Liver (tissue), 9 donors: ENCODE results near the gene AGA. TPM values are rescaled to one million over a fixed set of nuclear protein-coding genes. Genes with fewer than 3 reads are reported as not detected.

Experiments
- DNase-seq: peaks from one replicate; pipeline ENCODE4 v3.0.0-alpha.2; 2017; ENCODE audit warnings: low spot score
- H3K27ac ChIP-seq, 2 donors: one replicate each; pipeline ENCODE4 v1.7.0; 2013; ENCODE audit warnings: inconsistent platforms in 2 of 2, low read length in 2 of 2, control low read depth in 1 of 2, low read depth in 1 of 2, mild to moderate bottlenecking in 1 of 2
- H3K27me3 ChIP-seq, 4 donors: one replicate each; pipeline versions ENCODE4 v1.6.1 to v1.7.0; 2013; ENCODE audit warnings: low read length in 3 of 4, inconsistent platforms in 1 of 4, mild to moderate bottlenecking in 1 of 4, moderate library complexity in 1 of 4; ENCODE audit not compliant: control insufficient read depth in 4 of 4, insufficient read depth in 4 of 4
- H3K36me3 ChIP-seq, 4 donors: one replicate each; pipeline versions ENCODE4 v1.6.1 to v1.7.0; 2013; ENCODE audit warnings: low read length in 3 of 4, mild to moderate bottlenecking in 3 of 4, low read depth in 1 of 4, moderate library complexity in 1 of 4; ENCODE audit not compliant: control insufficient read depth in 4 of 4, insufficient read depth in 3 of 4
- H3K4me1 ChIP-seq, 4 donors: one replicate each; pipeline versions ENCODE4 v1.6.1 to v1.7.0; 2013; ENCODE audit warnings: low read length in 3 of 4, mild to moderate bottlenecking in 3 of 4, moderate library complexity in 1 of 4; ENCODE audit not compliant: control insufficient read depth in 4 of 4, insufficient read depth in 4 of 4
- H3K4me3 ChIP-seq, 3 donors: one replicate each; pipeline versions ENCODE4 v1.6.1 to v1.7.0; 2013; ENCODE audit warnings: low read length in 3 of 3, control low read depth in 1 of 3, low read depth in 1 of 3, mild to moderate bottlenecking in 1 of 3
- H3K9ac ChIP-seq, 2 donors: one replicate each; pipeline ENCODE4 v1.7.0; 2013; ENCODE audit warnings: low read length in 2 of 2, mild to moderate bottlenecking in 2 of 2, moderate library complexity in 2 of 2, control low read depth in 1 of 2, low read depth in 1 of 2
- H3K9me3 ChIP-seq, 4 donors: one replicate each; pipeline versions ENCODE4 v1.6.1 to v1.7.0; 2013; ENCODE audit warnings: low read length in 3 of 4; ENCODE audit not compliant: control insufficient read depth in 4 of 4
- EGR1 ChIP-seq, 2 donors: IDR thresholded peaks; 2 replicates each; pipeline ENCODE4 v1.6.1; 2016 to 2018; ENCODE audit warnings: antibody characterized with exemption in 2 of 2, low read depth in 2 of 2
- FOXA1 ChIP-seq: IDR thresholded peaks from 2 replicates; pipeline ENCODE4 v1.6.1; 2016; ENCODE audit warnings: antibody characterized with exemption
- FOXA2 ChIP-seq: IDR thresholded peaks from 2 replicates; pipeline ENCODE4 v1.6.1; 2016; ENCODE audit warnings: antibody characterized with exemption
- GABPA ChIP-seq, 2 donors: IDR thresholded peaks in 1 of 2; conservative IDR thresholded peaks in 1 of 2; 2 replicates each; pipeline ENCODE4 v1.6.1; 2016; ENCODE audit warnings: antibody characterized with exemption in 2 of 2, mild to moderate bottlenecking in 1 of 2, moderate library complexity in 1 of 2
- HNF4A ChIP-seq, 2 donors: conservative IDR thresholded peaks; 2 replicates each; pipeline ENCODE4 v1.6.1; 2016; ENCODE audit warnings: antibody characterized with exemption in 2 of 2, mild to moderate bottlenecking in 2 of 2
- HNF4G ChIP-seq: IDR thresholded peaks from 2 replicates; pipeline ENCODE4 v1.6.1; 2016; ENCODE audit warnings: antibody characterized with exemption
- JUND ChIP-seq, 2 donors: IDR thresholded peaks; 2 replicates each; pipeline ENCODE4 v1.6.1; 2016; ENCODE audit warnings: antibody characterized with exemption in 2 of 2
- MAX ChIP-seq: IDR thresholded peaks from 2 replicates; pipeline ENCODE4 v1.6.1; 2016; ENCODE audit warnings: antibody characterized with exemption
- NR2F2 ChIP-seq: IDR thresholded peaks from 2 replicates; pipeline ENCODE4 v1.6.1; 2016; ENCODE audit warnings: antibody characterized with exemption
- RAD21 ChIP-seq, 2 donors: IDR thresholded peaks; 2 replicates each; pipeline ENCODE4 v1.6.1; 2016; ENCODE audit warnings: antibody characterized with exemption in 2 of 2, mild to moderate bottlenecking in 2 of 2
- REST ChIP-seq: IDR thresholded peaks from 2 replicates; pipeline ENCODE4 v1.6.1; 2016; ENCODE audit warnings: antibody characterized with exemption, mild to moderate bottlenecking
- RXRA ChIP-seq, 2 donors: IDR thresholded peaks; 2 replicates each; pipeline ENCODE4 v1.6.1; 2017 to 2018; ENCODE audit warnings: antibody characterized with exemption in 2 of 2, mild to moderate bottlenecking in 1 of 2
- SP1 ChIP-seq: IDR thresholded peaks from 2 replicates; pipeline ENCODE4 v1.6.1; 2018; ENCODE audit warnings: antibody characterized with exemption, mild to moderate bottlenecking
- TAF1 ChIP-seq: conservative IDR thresholded peaks from 2 replicates; pipeline ENCODE4 v1.6.1; 2016; ENCODE audit warnings: antibody characterized with exemption, mild to moderate bottlenecking
- YY1 ChIP-seq: IDR thresholded peaks from 2 replicates; pipeline ENCODE4 v1.6.1; 2016; ENCODE audit warnings: antibody characterized with exemption, mild to moderate bottlenecking
- ZBTB33 ChIP-seq: IDR thresholded peaks from 2 replicates; pipeline ENCODE4 v1.6.1; 2016; ENCODE audit warnings: antibody characterized with exemption
- WGBS: extraction: QIAGEN DNeasy Blood & Tissue Kit; methylation state at CpG from one replicate; pipeline ENCODE4 v1.1.7; 2013; 5-methylcytosine and 5-hydroxymethylcytosine counted together
- polyA plus RNA-seq, 2 donors: library from polyadenylated mRNA; stranded (reverse) in 1 of 2; unstranded in 1 of 2; fragments of 200-250 nt in 1 of 2; fragments of >200 nt in 1 of 2; fragmentation: Nextera tagmentation in 1 of 2; extraction: Ambion mirVana in 1 of 2; gene quantifications; one replicate each; pipeline versions ENCODE4 v1.2.1 to v1.2.3, GENCODE V29; 2013 to 2015
- total RNA-seq, 2 donors: library from RNA; depleted of rRNA; stranded (reverse); fragments of >200 nt; gene quantifications; one replicate each; pipeline ENCODE4 v1.2.3, GENCODE V29; 2014
- TF ChIP-seq, protein P1 (sequence below): IDR thresholded peaks from 2 replicates; pipeline ENCODE4 v1.6.1; 2016; ENCODE audit warnings: antibody characterized with exemption
- TF ChIP-seq, protein P2 (sequence below): fragments of 150-350 bp; IDR thresholded peaks from 2 replicates; pipeline ENCODE4 v1.5.1; 2017; ENCODE audit warnings: improper control_type of control experiment, low read depth, low read length; ENCODE audit not compliant: missing input control
- donor health status: healthy.
- donor health status: healthy.
- donor health status: healthy.
- donor health status: healthy.
- donor health status: healthy.

The AGA gene
- total and polyA plus RNA-seq, 4 donors = 12.9 to 38.4 (median 35.6) TPM

DNA sequence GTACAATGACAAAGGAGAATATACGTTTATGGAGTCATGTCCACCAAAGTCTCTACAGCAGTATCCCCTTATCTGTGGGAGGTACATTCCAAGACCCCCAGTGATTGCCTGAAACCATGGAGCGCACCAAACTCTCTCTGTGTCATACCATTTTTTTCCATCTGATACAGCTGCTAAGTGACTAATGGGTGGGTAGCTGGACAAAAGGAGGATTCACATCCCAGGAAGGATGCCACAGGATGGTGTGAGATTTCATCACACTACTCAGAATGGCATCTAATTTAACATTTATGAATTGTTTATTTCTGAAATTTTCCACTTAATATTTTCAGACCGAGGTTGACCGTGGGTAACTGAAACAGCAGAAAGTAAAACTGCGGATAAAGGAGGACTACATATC, 49.8 kb upstream of the AGA start:
- Histone ChIP-seq H3K27ac (no peak overlapping the region), H3K4me3 (no peak overlapping the region), H3K9ac (no peak overlapping the region), H3K27me3 (no peaks in the 10 kb centered on the region), H3K4me1 (no peaks in the 10 kb centered on the region), H3K36me3 (no peaks in the 10 kb centered on the region), H3K9me3 (no peaks in the 10 kb centered on the region)
- WGBS = 84% methylated on average over 5 of the region's 5 CpGs
- no peak for DNase-seq
- TF ChIP-seq GABPA (IDR thresholded peaks at IDR 0.05 in 1 of 2, conservative IDR thresholded peaks at IDR 0.05 in 1 of 2) (no peak), RXRA (IDR thresholded peaks at IDR 0.05) (no peak), TAF1 (no peak), EGR1 (IDR thresholded peaks at IDR 0.05; ENCODE audit: low read depth in 2 of 2) (no peak)

- H3K27ac ChIP-seq = no peak overlapping the region
- H3K36me3 ChIP-seq = no peaks in the 10 kb centered on the region
- H3K4me3 ChIP-seq = no peak overlapping the region
- H3K9me3 ChIP-seq = no peaks in the 10 kb centered on the region
- no peaks in the 10 kb centered on the region for H3K4me1 ChIP-seq
- DNase-seq = no peak
- TF ChIP-seq HNF4G (no peak), TAF1 (no peak), GABPA (IDR thresholded peaks at IDR 0.05 in 1 of 2, conservative IDR thresholded peaks at IDR 0.05 in 1 of 2) (no peak), HNF4A (conservative IDR thresholded peaks at IDR 0.05) (no peak), ZBTB33 (no peak), YY1 (no peak), RAD21 (IDR thresholded peaks at IDR 0.05) (no peak), EGR1 (IDR thresholded peaks at IDR 0.05; ENCODE audit: low read depth in 2 of 2) (no peak), MAX (no peak), FOXA2 (no peak), REST (no peak), NR2F2 (no peak), SP1 (no peak), JUND (IDR thresholded peaks at IDR 0.05) (no peak), RXRA (IDR thresholded peaks at IDR 0.05) (no peak), FOXA1 (no peak)
- TF ChIP-seq, protein P1, sequence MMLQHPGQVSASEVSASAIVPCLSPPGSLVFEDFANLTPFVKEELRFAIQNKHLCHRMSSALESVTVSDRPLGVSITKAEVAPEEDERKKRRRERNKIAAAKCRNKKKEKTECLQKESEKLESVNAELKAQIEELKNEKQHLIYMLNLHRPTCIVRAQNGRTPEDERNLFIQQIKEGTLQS = no peak
- TF ChIP-seq, protein P2, sequence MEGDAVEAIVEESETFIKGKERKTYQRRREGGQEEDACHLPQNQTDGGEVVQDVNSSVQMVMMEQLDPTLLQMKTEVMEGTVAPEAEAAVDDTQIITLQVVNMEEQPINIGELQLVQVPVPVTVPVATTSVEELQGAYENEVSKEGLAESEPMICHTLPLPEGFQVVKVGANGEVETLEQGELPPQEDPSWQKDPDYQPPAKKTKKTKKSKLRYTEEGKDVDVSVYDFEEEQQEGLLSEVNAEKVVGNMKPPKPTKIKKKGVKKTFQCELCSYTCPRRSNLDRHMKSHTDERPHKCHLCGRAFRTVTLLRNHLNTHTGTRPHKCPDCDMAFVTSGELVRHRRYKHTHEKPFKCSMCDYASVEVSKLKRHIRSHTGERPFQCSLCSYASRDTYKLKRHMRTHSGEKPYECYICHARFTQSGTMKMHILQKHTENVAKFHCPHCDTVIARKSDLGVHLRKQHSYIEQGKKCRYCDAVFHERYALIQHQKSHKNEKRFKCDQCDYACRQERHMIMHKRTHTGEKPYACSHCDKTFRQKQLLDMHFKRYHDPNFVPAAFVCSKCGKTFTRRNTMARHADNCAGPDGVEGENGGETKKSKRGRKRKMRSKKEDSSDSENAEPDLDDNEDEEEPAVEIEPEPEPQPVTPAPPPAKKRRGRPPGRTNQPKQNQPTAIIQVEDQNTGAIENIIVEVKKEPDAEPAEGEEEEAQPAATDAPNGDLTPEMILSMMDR = no peak
- 70% methylated on average over 2 of the region's 2 CpGs for WGBS
- H3K9ac ChIP-seq = no peak overlapping the region
- no peaks in the 10 kb centered on the region for H3K27me3 ChIP-seq
These were observed 48.5 kb upstream of the AGA start for GRCh38 chr4:177490769-177491168.
